Measurements from ENCODE around the gene RPP25L.
A peak's percentile ranks its signal among the peaks of the same experiment; 100 is the strongest.

Gene RPP25L

DNA sequence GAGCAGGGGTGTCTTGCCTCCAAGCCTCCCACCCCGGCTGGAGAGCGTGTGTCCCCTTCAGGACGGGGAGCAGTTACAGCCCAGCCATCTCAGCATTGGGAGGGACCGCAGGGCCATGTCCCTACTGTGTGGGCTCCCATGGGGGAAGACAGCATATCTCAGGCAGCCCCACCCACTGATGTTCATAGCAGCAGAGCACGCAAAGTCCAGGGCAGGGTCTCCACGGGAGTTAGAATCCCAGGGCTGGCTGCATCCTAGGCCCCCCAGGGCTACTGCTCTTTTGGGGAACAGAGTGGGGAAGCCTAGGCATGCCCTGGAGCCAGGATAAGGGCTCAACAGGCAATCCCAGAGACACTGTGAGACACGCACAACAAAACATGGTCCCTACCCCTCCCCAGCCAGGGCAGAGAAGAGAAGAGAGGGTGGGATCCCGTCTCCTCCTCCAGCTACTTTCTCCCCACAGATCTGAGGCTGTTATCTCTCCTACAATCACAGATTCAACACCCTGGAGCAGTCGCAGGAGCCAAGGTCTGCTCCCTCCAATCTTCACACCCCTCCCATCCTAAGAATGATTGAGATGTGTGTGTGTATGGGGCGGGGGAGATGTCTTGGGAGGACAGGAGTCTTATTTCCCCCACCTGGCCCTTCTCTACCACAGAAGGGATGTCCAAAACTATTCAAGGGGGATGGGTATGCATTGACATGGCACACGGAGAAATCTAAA is 25.8 kb downstream of the RPP25L start:
- no peak for DNase-seq

DNA sequence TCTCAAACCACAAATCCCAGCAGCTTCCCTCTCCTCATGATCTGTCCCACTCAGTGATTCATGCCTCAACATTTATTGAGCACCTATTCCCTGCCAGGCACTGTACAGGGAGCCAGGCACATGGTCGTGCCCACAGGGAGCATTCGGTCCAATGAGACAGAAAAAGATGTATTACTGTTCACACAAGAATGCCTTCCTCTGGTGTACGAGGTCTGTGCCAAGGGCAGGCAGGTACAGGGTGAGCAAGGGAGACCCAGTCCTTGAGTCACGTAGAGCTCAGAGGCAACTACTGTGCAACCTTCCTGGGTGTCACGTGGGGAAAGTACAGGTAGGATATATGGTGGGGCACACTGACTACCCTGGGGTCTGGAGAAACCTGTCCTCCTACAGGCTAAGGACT is 26.9 kb downstream of the RPP25L start:
- no peak for DNase-seq

DNA sequence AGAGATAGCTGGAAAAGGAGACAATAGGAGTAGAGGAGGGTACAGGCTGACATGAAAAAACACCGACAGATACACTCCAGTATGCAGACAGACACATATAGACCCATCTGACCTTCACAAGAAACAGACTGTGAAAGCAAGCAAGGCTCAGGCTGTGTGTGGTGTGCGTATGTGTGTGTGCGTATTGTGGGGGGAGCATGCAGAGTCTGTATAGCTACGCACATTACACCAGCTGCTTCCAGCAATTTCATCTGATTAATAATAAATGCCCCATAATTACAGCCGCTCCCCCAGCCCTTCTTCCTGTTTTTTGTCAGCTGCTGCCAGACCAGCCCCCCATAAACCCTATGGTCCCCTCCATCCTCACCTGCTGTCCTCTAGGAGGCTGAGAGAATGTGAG is 29.1 kb downstream of the RPP25L start:
- no peak for DNase-seq

- DNase-seq, result no peak
Observed at GRCh38 chr9:34581318-34581717, 30.6 kb downstream of the RPP25L start.

DNA sequence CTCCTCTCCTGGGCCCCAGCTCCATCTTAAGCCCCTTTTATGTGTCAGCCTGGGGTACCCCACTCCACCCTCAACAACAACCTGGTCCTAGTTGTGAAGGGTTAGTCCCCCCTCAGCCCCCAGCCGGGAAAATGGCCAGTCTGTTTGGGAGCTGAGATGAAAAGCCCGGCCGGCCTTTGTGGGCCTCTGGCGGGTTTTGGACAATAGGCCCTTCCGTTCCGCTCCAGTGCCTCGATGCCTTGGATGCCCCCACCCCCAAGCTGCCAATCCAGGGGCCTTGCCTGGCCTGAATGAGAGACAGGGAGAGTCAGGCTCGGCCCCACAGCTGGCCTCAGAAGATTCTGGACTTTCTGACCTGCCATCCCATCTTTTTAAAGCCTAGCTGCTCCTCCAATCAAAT is 31.5 kb downstream of the RPP25L start:
- peak in 2 of 14 donors; percentile 14 to 35 for DNase-seq

DNA sequence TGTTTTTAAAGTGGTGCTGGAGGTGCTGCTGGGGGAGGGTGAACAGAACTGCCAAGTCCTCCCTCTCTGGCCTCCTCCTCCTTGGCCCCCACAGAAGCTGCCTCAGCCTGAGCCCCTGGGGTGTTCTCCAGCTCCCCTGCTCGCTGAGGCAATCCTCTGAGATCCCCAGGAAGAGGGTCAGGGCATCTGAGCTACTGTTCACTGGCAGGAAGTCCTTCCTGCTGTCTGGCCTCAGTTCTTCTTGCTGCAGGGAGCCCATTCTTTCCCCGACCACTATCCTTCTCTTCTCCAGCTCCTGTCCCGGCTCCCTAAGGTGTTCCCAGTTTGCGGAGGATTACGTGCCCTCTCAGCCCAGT is 32.1 kb downstream of the RPP25L start:
- DNase-seq, result no peak

GRCh38 chr9:34579104-34579807 is 32.6 kb downstream of the RPP25L start:
- DNase-seq, result no peak

DNA sequence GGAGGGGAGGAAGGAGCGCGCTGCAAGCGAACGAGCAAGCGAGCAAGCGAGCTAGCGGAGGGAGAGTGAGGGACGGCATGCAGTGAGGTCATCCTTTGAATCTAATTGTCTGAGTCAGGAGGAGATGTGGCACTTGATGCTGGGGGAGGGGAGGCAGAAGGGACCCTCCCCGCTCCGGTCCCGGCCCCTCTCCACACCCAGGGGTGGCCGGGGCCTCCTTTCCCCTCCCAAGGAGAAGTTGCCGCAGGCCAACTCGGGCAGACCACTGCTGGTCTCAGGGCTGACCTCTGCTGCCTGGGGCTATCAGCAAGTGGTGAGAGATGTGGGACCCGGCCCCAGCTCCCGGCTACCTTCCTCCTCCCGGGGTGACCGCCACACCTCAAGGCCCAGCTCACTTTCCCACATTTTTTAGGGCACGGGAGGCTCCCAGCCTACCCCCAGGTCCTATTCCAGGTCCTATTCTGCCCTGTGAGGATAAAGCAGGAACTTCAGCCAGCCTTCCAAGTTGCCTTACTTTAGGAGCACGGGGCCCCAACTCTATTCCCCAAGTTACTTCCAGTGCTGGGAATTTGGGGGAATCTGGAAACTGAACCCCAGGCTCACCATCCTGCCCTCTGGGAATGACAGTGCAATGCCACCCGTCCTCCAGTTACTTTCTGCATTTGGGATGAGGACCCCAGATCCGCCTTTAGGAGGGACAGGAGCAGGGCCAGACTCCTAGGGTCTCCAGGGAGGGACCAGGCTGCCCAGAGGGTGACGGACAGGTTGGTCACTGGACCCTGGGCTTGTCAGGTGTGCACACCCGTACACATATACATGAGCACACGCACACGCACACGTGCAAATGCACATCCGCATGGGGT is 33.4 kb downstream of the RPP25L start:
- peak in 3 of 14 donors; percentile 20 to 52 (median 36) for DNase-seq

DNA sequence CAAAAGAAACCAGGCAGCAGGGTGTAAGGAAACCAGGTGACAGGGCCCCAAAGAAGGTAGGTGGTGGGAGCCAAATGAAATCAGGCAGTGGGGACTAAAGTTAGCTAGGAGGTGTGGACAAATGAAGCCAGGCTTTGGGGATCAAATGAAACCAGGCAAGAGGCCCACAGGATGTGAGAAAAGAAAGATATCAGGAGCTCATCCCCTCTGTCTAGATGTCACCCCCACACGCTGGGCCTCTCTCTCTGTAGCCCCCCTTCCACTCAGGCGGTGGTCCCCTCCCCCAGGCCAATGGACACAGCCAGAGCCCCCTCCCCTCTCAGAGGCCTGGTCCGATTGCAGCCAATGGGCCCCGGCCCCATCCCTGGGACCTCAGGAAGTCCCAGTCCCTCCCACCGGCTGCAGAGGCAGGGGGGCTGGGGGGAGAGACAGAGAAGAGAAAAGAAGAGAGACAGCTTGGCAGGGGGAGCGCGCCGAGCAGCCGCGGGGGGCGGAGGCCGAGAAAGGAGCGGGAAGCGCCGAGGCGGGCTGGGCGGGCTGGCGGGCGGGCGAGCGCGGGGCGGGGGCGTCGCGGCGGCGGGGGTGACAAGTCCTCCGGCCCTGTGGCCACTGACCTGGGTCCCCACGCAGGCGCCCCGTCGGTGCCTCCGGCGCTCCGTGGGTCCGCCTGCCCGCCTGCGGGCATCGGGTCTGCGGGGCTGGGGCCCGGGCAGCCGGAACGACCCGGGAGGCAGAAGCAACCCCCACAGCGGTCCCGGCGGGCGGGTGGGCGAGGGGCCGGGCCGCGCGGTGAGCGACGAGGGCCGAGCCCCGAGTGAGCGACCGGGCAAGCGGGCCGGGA is 34.3 kb downstream of the RPP25L start:
- peak in 3 of 14 donors; percentile 15 to 48 (median 45) for DNase-seq

GRCh38 chr9:34576597-34577399 is 35.1 kb downstream of the RPP25L start:
- DNase-seq, result peak in 1 of 14 donors; percentile 77

- DNase-seq, result peak in 1 of 14 donors; percentile 48
Observed at GRCh38 chr9:34575862-34576596, 35.9 kb downstream of the RPP25L start.

DNA sequence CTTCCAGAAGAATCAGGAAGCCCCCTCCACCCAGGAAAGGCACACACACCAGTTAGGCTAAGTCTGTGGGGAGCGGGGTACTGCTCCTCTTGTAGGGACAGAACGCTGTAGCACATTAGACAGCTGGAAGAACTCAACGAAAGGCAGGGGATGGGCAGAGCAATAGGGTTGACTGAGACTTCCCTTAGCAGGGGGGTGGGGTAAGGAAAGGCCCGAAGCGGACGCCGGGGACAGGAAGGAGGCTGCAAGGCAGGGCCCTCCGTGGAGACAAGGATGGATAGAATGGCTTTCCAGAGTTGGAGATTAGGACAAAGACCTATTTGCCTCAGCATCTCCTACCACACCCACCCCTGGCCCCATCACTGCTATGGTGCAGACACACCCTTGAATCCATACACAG is 36.7 kb downstream of the RPP25L start:
- no peak for DNase-seq

- no peak for DNase-seq
Observed at GRCh38 chr9:34574571-34574970, 37.3 kb downstream of the RPP25L start.

DNA sequence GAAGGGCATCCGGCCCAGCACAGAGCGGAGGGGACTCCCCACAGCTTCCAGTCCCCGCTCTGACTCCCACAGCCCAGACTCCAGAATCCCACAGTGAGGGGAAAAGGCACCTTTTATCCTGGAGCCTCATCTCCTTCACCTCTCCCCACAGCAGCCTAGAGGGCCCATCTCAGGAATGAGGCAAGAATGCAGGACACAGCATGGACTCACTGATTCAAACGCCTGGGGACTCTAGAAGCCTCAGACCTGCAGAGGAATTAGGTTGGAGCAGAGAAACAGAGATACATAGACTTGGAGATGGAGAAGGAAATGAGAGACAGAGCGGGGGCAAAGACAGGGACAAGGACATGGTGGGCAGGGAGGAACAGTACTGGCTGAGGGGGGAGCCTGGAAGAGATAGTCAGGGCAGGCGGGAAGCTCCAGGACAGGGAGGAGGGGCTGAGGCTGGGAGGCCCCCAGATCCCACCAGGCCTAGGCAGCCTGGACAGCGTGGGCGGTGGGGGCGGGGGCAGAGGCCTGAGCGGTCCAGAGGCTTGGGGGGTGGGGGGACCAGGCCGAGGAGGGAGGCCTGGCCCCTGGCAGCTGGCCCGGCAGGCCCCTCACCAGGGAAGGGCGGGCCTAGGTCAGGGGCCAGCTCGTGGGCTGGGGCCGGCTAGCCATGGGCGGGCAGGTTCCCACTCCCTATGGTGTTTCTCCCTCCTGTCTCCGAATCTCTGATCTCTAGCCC is 38.1 kb downstream of the RPP25L start:
- DNase-seq, result no peak

DNA sequence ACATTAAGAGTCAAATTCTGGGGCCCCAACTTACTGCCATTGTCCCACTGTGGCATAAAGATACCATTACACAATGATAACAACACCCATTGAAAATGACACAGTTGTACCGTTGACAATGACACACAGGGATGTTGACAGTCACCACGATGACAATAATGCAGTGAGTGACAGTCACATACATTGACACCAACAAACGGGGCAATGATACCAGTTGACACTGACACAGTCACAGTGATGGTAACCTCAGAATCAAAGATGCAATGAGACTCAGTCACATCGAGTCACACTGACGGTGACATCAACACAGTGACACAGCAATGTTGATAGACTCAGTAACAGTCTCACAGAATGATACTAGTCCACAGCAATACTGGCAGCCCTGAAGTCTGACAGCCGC is 39.3 kb downstream of the RPP25L start:
- DNase-seq, result no peak

GRCh38 chr9:34572092-34572491 is 39.8 kb downstream of the RPP25L start:
- no peak for DNase-seq

DNA sequence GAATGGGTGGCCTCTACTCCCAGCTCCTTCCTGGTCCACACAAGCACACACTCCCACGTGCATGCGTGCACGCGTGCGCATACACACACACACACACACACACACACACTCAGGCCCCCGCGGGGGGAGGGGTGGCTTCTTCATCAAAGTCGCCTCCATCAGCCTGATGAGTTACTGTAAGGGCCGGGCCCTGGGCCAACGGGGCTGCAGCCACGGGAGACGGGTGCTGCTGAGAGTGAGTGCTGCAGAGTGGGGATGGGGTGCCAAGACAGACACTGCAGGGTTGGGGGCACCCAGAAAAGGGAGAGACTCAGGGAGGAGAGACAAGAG is 40.5 kb downstream of the RPP25L start:
- DNase-seq, result peak in 1 of 14 donors; percentile 14

GRCh38 chr9:34570809-34571480 is 41.0 kb downstream of the RPP25L start:
- peak in 3 of 14 donors; percentile 17 to 95 (median 33) for DNase-seq

DNA sequence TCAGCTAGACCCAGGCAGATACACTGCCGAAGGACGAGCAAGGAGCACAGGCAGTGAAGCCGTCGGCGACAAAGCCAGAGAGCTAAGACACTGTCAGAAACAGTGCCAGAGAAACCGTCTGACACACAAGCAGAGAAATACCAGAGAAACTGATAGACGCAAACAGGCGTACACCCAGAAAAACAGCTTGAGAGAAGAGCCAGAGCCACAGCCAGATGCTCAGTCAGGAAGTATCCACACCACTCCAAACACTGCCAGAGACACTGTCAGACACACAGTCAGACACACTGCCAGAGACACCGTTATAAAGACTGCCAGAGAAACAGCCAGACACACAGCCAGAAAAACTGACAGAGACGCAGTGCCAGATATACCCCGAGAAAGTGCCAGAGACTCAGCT is 41.5 kb downstream of the RPP25L start:
- peak in 1 of 14 donors; percentile 64 for DNase-seq
